CD4-positive, alpha-beta T cell treated with Interferon gamma for 1 hour (primary cell): ENCODE measurements around the gene SORL1.
"Not testable (repeated sequence)": the region's sequence is repeated elsewhere in the genome, so short reads cannot be mapped to it uniquely, and the experiment has no call there.

Experiments
- DNase-seq: peaks from one replicate; pipeline ENCODE4 v3.0.0-alpha.2; 2020

Gene SORL1

DNA sequence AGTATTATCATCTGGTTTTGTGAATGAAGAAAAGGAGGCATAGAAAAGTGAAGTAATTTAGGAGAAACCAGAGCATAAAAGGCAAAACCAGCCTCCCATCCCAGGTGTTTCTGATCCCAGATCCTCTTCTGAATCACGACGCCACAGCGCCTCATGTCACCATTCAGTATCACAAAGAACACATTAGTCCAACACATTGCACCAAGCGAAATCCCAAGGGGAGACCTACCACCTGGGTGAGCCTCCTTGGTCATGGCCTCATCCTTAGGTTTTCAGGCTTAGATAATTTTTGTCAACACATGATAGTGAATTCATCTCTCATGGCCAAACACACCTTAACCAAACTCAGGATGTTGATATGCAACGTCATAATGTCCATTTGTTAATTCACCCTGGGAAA lies 182.2 kb downstream of the SORL1 start:
- DNase-seq = no peak

- no peak for DNase-seq
Measured at GRCh38 chr11:121634889-121635288, 182.8 kb downstream of the SORL1 start.

- no peak for DNase-seq
Measured at GRCh38 chr11:121636081-121636799, 184.1 kb downstream of the SORL1 start.

- DNase-seq = no peak
Measured at GRCh38 chr11:121636800-121637176, 184.7 kb downstream of the SORL1 start.

DNA sequence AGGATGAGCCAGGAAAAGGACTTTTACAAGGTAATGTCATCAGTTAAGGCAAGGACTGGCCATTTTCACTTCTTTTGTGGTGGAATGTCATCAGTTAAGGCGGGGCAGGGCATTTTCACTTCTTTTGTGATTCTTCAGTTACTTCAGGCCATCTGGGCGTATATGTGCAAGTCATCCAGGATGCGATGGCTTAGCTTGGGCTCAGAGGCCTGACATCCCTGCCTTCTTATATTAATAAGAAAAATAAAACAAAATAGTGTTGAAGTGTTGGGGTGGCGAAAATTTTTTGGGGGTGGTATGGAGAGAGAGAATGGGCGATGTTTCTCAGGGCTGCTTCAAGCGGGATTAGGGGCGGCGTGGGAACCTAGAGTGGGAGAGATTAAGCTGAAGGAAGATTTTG lies 185.5 kb downstream of the SORL1 start:
- not testable (repeated sequence) for DNase-seq

GRCh38 chr11:121643479-121644186 lies 191.5 kb downstream of the SORL1 start:
- DNase-seq = no peak

GRCh38 chr11:121644187-121644512 lies 192.0 kb downstream of the SORL1 start:
- DNase-seq = no peak

DNA sequence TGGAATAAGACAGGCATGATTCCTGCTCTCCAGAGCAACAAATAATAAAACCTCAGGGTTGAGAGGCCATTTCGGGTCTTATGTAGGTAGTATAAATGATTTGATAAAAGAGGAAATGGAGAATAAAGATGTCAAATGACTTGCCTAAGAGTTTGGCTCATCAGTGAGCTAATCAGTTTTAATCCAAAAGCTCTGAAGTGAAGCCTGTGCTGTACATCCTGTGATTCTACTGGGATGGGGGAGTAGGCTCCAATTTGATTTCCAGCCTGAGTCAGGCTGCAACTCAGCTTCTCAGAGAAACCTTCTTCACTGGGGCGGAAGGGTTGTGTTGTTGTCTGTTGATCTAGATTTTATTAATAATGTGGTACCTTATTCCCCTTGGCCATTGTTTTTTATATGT lies 192.9 kb downstream of the SORL1 start:
- no peak for DNase-seq

DNA sequence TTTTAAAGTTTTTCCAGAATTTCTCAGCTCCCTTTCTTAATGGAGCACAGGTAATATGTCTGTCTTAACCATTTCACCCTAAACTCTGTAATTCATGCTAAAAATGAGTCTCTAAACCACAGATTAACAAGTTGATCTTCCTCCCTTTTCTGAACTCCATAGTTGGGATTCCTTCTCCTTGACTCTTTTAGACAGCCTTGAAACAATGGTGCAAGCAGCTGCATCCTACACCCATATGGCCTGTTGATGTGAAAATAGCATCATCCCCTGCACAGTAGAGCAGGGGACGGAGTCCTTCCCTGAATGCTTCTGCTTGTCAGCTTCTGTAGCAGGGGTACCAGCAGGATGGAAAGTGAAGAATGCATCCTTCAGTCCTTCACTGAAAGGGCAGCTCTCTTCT lies 193.5 kb downstream of the SORL1 start:
- no peak for DNase-seq

DNA sequence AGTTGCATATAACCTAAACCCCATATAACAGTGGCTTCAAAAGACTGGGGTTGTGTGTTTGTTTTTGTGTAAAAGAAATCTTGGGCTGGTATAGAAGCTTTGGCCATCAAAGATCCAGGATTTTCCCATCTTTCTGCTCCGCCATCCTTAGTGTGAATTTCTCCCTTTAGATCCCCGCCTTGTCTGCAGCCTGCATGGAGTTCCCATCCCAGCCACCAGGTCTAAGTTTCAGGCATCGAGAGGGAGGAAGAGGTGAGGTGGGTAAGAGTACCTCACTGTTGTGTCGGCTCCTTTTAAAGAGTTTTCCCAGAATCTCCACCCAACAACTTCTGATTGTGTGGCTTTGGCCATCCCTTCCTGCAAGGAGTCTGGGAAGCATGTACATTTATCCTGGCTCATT lies 196.2 kb downstream of the SORL1 start:
- no peak for DNase-seq

GRCh38 chr11:121649798-121650197 lies 197.7 kb downstream of the SORL1 start:
- no peak for DNase-seq

DNA sequence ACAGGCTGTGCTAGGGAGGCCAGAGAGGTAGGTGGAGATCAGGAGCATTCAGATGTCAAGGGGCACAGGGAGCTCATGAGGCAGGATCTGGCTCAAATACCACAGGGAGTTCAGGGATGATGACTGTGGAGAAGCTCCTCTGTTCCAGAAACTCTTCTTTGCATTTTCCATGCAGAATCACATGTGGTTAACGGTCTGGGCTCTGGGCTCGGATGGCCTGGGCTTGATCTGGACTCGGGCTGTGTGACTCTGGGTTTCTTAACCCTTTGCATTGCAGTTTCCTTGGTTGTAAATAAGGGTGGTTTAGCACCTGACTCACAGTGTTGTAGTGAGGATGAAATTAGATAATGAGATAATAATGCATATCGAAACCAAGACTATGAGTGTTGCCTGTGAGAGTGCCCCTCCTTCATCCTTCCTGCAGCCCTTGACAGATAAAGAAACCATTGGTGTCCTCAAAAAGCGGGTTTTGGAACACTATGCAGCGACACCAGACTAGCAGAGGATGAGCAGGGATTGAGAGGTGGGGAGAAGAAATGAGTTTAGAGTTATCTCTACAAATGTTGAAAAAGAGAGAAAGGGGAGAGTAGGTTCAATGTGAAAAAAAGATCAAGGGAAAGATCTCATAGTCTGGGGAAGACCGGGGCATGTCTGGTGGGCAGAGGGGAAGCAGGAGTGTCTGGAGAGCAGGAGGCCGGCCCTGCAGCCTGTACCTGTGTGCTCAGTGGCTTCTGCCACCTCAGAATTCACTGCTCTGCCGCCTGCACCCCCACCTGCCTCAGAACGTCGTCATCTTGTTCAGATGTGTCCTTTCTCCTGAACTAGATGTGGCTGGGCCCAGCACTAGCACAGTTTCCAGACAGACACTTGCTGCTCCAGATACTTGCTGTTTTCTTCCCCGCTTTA lies 198.5 kb downstream of the SORL1 start:
- no peak for DNase-seq

DNA sequence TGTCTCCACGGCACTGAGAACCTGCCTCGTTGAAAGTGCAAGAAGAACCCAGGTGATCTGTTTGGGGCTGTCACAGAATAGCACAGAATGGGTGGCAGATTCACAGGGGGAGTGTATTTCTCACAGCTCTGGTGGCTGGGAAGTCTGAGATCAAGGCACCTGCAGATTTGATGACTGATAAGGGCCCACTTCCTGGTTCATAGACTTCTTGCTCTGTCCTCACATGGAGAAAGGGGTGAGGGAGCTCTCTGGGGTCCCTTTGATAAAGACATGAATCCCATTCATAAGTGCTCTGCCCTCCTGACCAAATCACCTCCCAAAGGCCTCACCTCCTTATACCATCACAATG lies 199.1 kb downstream of the SORL1 start:
- no peak for DNase-seq

DNA sequence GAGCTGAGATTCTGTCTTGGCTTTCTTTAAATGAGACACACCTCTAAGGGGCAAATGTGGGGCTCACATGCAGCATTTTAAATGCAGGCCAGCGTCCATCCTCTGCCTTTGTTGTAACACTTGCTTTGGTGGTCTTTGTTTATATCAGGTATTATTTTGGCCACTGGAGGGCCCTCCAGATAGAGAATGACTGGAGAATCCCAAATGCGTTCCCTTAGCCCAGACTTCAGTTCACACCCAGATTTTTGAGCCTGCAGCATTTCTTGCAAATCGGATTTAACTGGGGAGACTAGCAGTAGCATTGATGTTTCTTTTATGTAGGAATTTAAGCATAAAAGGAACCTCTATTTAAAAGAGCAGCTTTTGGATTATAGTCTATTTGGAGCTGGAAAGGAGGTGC lies 200.9 kb downstream of the SORL1 start:
- DNase-seq = no peak

GRCh38 chr11:121654259-121654842 lies 202.2 kb downstream of the SORL1 start:
- no peak for DNase-seq

GRCh38 chr11:121654843-121655536 lies 202.9 kb downstream of the SORL1 start:
- DNase-seq = no peak

- DNase-seq = peak; percentile 56
Measured at GRCh38 chr11:121655537-121656327, 203.6 kb downstream of the SORL1 start.

- DNase-seq = no peak
Measured at GRCh38 chr11:121656328-121657090, 204.4 kb downstream of the SORL1 start.

GRCh38 chr11:121657146-121657545 lies 205.0 kb downstream of the SORL1 start:
- DNase-seq = no peak

- DNase-seq = no peak
Measured at GRCh38 chr11:121659811-121660210, 207.7 kb downstream of the SORL1 start.

- no peak for DNase-seq
Measured at GRCh38 chr11:121661880-121662486, 209.9 kb downstream of the SORL1 start.
